Astrocyte (in vitro differentiated cells and primary cell): Measurements from ENCODE around the gene TBC1D9B. TPM values are rescaled to one million over a fixed set of nuclear protein-coding genes. Genes with fewer than 3 reads are reported as not detected.

Experiments used
- DNase-seq: peaks from one replicate; pipeline ENCODE4 v3.0.0-alpha.2; 2010; ENCODE audit warnings: low read depth
- FAIRE-seq: peaks from 2 replicates; lab custom pipeline; 2011; peaks lifted over from hg19 to GRCh38; lab: Jason Lieb, UNC
- H2AFZ ChIP-seq: 2 replicates; pipeline ENCODE4 v1.6.0; 2012; ENCODE audit warnings: low read depth, low read length, inconsistent platforms
- H3K27ac ChIP-seq: 2 replicates; pipeline ENCODE4 v1.5.1; 2011; ENCODE audit warnings: low read depth, low read length, inconsistent platforms
- H3K27me3 ChIP-seq: 2 replicates; pipeline ENCODE4 v1.6.0; 2011; ENCODE audit warnings: low read length, inconsistent platforms; ENCODE audit not compliant: insufficient read depth
- H3K36me3 ChIP-seq: 2 replicates; pipeline ENCODE4 v1.5.1; 2011; ENCODE audit warnings: low read length, inconsistent platforms; ENCODE audit not compliant: insufficient read depth
- H3K4me1 ChIP-seq: 2 replicates; pipeline ENCODE4 v1.5.1; 2011; ENCODE audit warnings: low read length, inconsistent platforms; ENCODE audit not compliant: insufficient read depth
- H3K4me2 ChIP-seq: 2 replicates; pipeline ENCODE4 v1.6.0; 2012; ENCODE audit warnings: low read length, inconsistent platforms
- H3K4me3 ChIP-seq: 2 replicates; pipeline ENCODE4 v1.5.1; 2011; ENCODE audit warnings: low read depth, mild to moderate bottlenecking, low read length, inconsistent platforms; ENCODE audit not compliant: insufficient read depth
- H3K79me2 ChIP-seq: 2 replicates; pipeline ENCODE4 v1.6.0; 2012; ENCODE audit warnings: mild to moderate bottlenecking, low read length, inconsistent platforms; ENCODE audit not compliant: insufficient read depth
- H3K9ac ChIP-seq: 2 replicates; pipeline ENCODE4 v1.6.0; 2012; ENCODE audit warnings: mild to moderate bottlenecking, low read length, inconsistent platforms
- H3K9me3 ChIP-seq: 2 replicates; pipeline ENCODE4 v1.5.1; 2012; ENCODE audit warnings: low read depth, mild to moderate bottlenecking, low read length, inconsistent platforms; ENCODE audit not compliant: insufficient read depth
- H4K20me1 ChIP-seq: 2 replicates; pipeline ENCODE4 v1.6.0; 2012; ENCODE audit warnings: low read length, inconsistent platforms; ENCODE audit not compliant: insufficient read depth
- H3K27ac Mint-ChIP-seq: one replicate; pipeline ENCODE4 v1.8.0; 2021; ENCODE audit warnings: mild to moderate bottlenecking, mixed read lengths; ENCODE audit not compliant: unreplicated experiment
- H3K27me3 Mint-ChIP-seq: one replicate; pipeline ENCODE4 v1.8.0; 2021; ENCODE audit warnings: low read depth, mixed read lengths; ENCODE audit not compliant: unreplicated experiment
- H3K36me3 Mint-ChIP-seq: one replicate; pipeline ENCODE4 v1.8.0; 2021; ENCODE audit warnings: low read depth, mixed read lengths; ENCODE audit not compliant: unreplicated experiment
- H3K4me1 Mint-ChIP-seq: one replicate; pipeline ENCODE4 v1.8.0; 2021; ENCODE audit warnings: low read depth, mixed read lengths; ENCODE audit not compliant: unreplicated experiment
- H3K4me3 Mint-ChIP-seq: one replicate; pipeline ENCODE4 v1.8.0; 2021; ENCODE audit warnings: mild to moderate bottlenecking, moderate library complexity, mixed read lengths; ENCODE audit not compliant: unreplicated experiment
- H3K9me3 Mint-ChIP-seq: one replicate; pipeline ENCODE4 v1.8.0; 2021; ENCODE audit warnings: mild to moderate bottlenecking, mixed read lengths; ENCODE audit not compliant: unreplicated experiment
- CTCF ChIP-seq: IDR thresholded peaks from 2 replicates; pipeline ENCODE4 v1.5.1; 2011; ENCODE audit warnings: low read depth, mild to moderate bottlenecking, inconsistent platforms, low read length, moderate library complexity; ENCODE audit not compliant: insufficient read depth
- EZH2 ChIP-seq: IDR thresholded peaks from 2 replicates; pipeline ENCODE4 v1.6.1; 2012; ENCODE audit warnings: mild to moderate bottlenecking, low read length, inconsistent platforms; ENCODE audit not compliant: insufficient read depth
- total RNA-seq: library from RNA; stranded (reverse); gene quantifications from 2 replicates; pipeline ENCODE4 v1.2.1, GENCODE V29; 2021

TBC1D9B gene
- total RNA-seq, 1 donor from 2014 or later: 89.9 TPM

- TF ChIP-seq EZH2 (no peak), CTCF (no peak)
- FAIRE-seq: no peak
- peaks cover 28% of the 10 kb centered on the region for H3K4me1 Mint-ChIP-seq
- Histone ChIP-seq H3K79me2 (peaks cover 59% of the 10 kb centered on the region), H3K4me2 (peak within 1 kb of the TSS; percentile 84), H3K4me3 (peak within 1 kb of the TSS; percentile 74), H3K9me3 (no peaks in the 10 kb centered on the region), H3K27ac (peak within 1 kb of the TSS; percentile 96), H3K9ac (peak within 1 kb of the TSS; percentile 97), H2AFZ (peak within 1 kb of the TSS; percentile 71), H3K4me1 (peaks cover 48% of the 10 kb centered on the region), H4K20me1 (peaks cover 49% of the 10 kb centered on the region), H3K36me3 (peaks cover 19% of the 10 kb centered on the region), H3K27me3 (no peaks in the 10 kb centered on the region)
- H3K4me3 Mint-ChIP-seq: peak within 1 kb of the TSS; percentile 92
- no peaks in the 10 kb centered on the region for H3K9me3 Mint-ChIP-seq
- DNase-seq: peak; percentile 50
- H3K27me3 Mint-ChIP-seq: no peaks in the 10 kb centered on the region
- peaks cover 18% of the 10 kb centered on the region for H3K36me3 Mint-ChIP-seq
- H3K27ac Mint-ChIP-seq: peak within 1 kb of the TSS; percentile 96
Observed at GRCh38 chr5:179820483-179821297, 87.0 kb downstream of the TBC1D9B start, which contains the start of gene SQSTM1. Gene SQSTM1, plus strand, starts transcription at chr5:179820905. Its CDS starts 32 bp downstream, at chr5:179820937.

DNA sequence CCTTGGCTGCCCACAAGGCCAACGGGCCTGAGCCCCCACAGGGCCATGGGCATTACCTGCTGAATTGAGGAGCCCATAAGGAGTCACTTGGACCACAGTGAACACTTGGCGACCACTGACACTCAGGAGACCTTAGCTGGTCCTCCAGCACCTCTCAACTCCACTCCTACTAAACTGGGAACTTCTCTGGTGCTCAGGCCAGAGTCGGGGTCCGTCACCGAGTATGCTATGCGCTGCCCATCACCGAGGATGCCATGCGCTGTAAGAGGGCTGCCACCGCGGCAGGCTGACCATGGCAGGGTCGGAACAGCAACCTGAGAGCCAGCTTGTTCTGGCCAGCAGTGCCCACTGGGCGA, 87.6 kb downstream of the TBC1D9B start:
- H3K36me3 Mint-ChIP-seq: peaks cover 19% of the 10 kb centered on the region
- H2AFZ ChIP-seq: no peak overlapping the region
- H3K4me1 ChIP-seq: peaks cover 47% of the 10 kb centered on the region
- DNase-seq (no peak), FAIRE-seq (no peak)
- H3K9ac ChIP-seq: peak overlapping the region; percentile 97
- peaks cover 13% of the 10 kb centered on the region for H3K36me3 ChIP-seq
- H3K27ac Mint-ChIP-seq: peak overlapping the region; percentile 88
- H3K9me3 ChIP-seq: no peaks in the 10 kb centered on the region
- peaks cover 44% of the 10 kb centered on the region for H4K20me1 ChIP-seq
- H3K27ac ChIP-seq: peak overlapping the region; percentile 96
- peaks cover 53% of the 10 kb centered on the region for H3K79me2 ChIP-seq
- H3K9me3 Mint-ChIP-seq: no peaks in the 10 kb centered on the region
- peak overlapping the region; percentile 74 for H3K4me3 ChIP-seq
- TF ChIP-seq CTCF (no peak), EZH2 (no peak)
- H3K4me2 ChIP-seq: peak overlapping the region; percentile 84
- H3K27me3 Mint-ChIP-seq: no peaks in the 10 kb centered on the region
- H3K4me3 Mint-ChIP-seq: peak overlapping the region; percentile 77
- peaks cover 24% of the 10 kb centered on the region for H3K4me1 Mint-ChIP-seq
- H3K27me3 ChIP-seq: no peaks in the 10 kb centered on the region
